Testis (tissue), 3 donors: Measurements from ENCODE around the gene TENT4B. TPM values are rescaled to one million over a fixed set of nuclear protein-coding genes. Genes with fewer than 3 reads are reported as not detected.

Experiments
- DNase-seq: peaks from one replicate; pipeline ENCODE4 v3.0.0-alpha.2; 2019
- H3K27ac ChIP-seq, 2 donors: fragments of 200-600 bp; sonication (generic); one replicate each; pipeline ENCODE4 v1.5.1; 2019
- H3K27me3 ChIP-seq: fragments of 200-600 bp; sonication (generic); one replicate; pipeline ENCODE4 v1.5.1; 2019
- H3K36me3 ChIP-seq: fragments of 200-600 bp; sonication (generic); one replicate; pipeline ENCODE4 v1.5.1; 2017; ENCODE audit warnings: low read depth; ENCODE audit errors: missing control alignments
- H3K4me1 ChIP-seq: fragments of 200-600 bp; sonication (generic); one replicate; pipeline ENCODE4 v1.5.1; 2019
- H3K4me3 ChIP-seq, 2 donors: fragments of 200-600 bp; sonication (generic); one replicate each; pipeline ENCODE4 v1.5.1; 2017 to 2019
- H3K9me3 ChIP-seq: fragments of 200-600 bp; sonication (generic); one replicate; pipeline ENCODE4 v1.5.1; 2017
- CTCF ChIP-seq, 3 experiments: fragments of 450-650 bp in 2 of 3; fragments of 200-600 bp in 1 of 3; sonication (generic) in 1 of 3; IDR thresholded peaks; one replicate each; pipeline ENCODE4 v1.5.1; 2016 to 2019; ENCODE audit warnings: antibody characterized with exemption in 3 of 3, mild to moderate bottlenecking in 2 of 3, moderate library complexity in 1 of 3
- POLR2A ChIP-seq: fragments of 450-650 bp; IDR thresholded peaks from one replicate; pipeline ENCODE4 v1.6.1; 2017; ENCODE audit warnings: antibody characterized with exemption, mild to moderate bottlenecking, moderate library complexity
- WGBS, 2 donors: methylation state at CpG; one replicate each; pipeline ENCODE4 v1.1.5; 2018; 5-methylcytosine and 5-hydroxymethylcytosine counted together
- intact Hi-C: fragments of 100-400 bp; cut with DNase I; formaldehyde crosslinking; loops from one replicate; pipeline ENCODE4 v1.15.1; 2023; ENCODE audit warnings: low total_unique reads
- polyA plus RNA-seq: library from polyadenylated mRNA; stranded (reverse); fragments of 350-450 nt; fragmentation: Illumina TruSeq; extraction: RNeasy Lipid Tissue Mini Kit (QIAGEN cat#74804); gene quantifications from one replicate; pipeline ENCODE4 v1.2.3, GENCODE V29; 2014; ENCODE audit warnings: low read depth, low replicate concordance; ENCODE audit not compliant: insufficient read depth
- total RNA-seq, 2 donors: library from RNA; depleted of rRNA; stranded (reverse); fragments of >200 nt; gene quantifications; one replicate each; pipeline ENCODE4 v1.2.3, GENCODE V29; 2016

Gene TENT4B
- total and polyA plus RNA-seq, 3 donors from 2014 or later: 27.5 to 56.6 (median 37.6) TPM

- Histone ChIP-seq H3K4me1 (peaks cover 21% of the 10 kb centered on the region), H3K4me3 (no peak overlapping the region), H3K36me3 (no peaks in the 10 kb centered on the region), H3K27me3 (no peaks in the 10 kb centered on the region), H3K27ac (no peak overlapping the region), H3K9me3 (no peaks in the 10 kb centered on the region)
- WGBS, 2 donors: 88 to 92% methylated on average over 9 to 13 of the region's 13 CpGs
- TF ChIP-seq POLR2A (no peak), CTCF (IDR thresholded peaks at IDR 0.05) (no peak)
- intact Hi-C loops: loop anchor here (10.0 kb wide), 1 partner anchor 117 kb away; the partner anchor contains the start of gene BRD7
- DNase-seq: no peak
These were observed 95.0 kb downstream of the TENT4B start for GRCh38 chr16:50247906-50248608.

- no peak for DNase-seq
- Histone ChIP-seq H3K36me3 (no peaks in the 10 kb centered on the region), H3K27me3 (no peaks in the 10 kb centered on the region), H3K9me3 (no peaks in the 10 kb centered on the region), H3K27ac (no peak overlapping the region), H3K4me1 (peaks cover 21% of the 10 kb centered on the region), H3K4me3 (no peak overlapping the region)
- intact Hi-C loops: loop anchor here (10.0 kb wide), 1 partner anchor 116 kb away; the partner anchor contains the start of gene BRD7
- TF ChIP-seq POLR2A: no peak
- no peak for TF ChIP-seq CTCF (IDR thresholded peaks at IDR 0.05)
- WGBS, 2 donors: 91 to 94% methylated on average over 8 of the region's 8 CpGs
These were observed 95.7 kb downstream of the TENT4B start for GRCh38 chr16:50248845-50249244.

- intact Hi-C loops: no loop called here
- H3K9me3 ChIP-seq: no peaks in the 10 kb centered on the region
These were observed 98.4 kb downstream of the TENT4B start for GRCh38 chr16:50251375-50252081.

GRCh38 chr16:50252082-50252611 lies 99.0 kb downstream of the TENT4B start:
- Histone ChIP-seq H3K4me1 (no peaks in the 10 kb centered on the region), H3K9me3 (no peaks in the 10 kb centered on the region), H3K27ac (no peak overlapping the region), H3K36me3 (no peaks in the 10 kb centered on the region), H3K4me3 (no peak overlapping the region), H3K27me3 (no peaks in the 10 kb centered on the region)
- WGBS, 2 donors: 94 to 97% methylated on average over 9 of the region's 9 CpGs
- no peak for TF ChIP-seq POLR2A
- no peak for TF ChIP-seq CTCF (IDR thresholded peaks at IDR 0.05)
- intact Hi-C loops: no loop called here
- no peak for DNase-seq

More at GRCh38 chr16:50251375-50252081, 98.4 kb downstream of the TENT4B start:
- no peak overlapping the region for H3K4me3 ChIP-seq
- 90 to 92% methylated on average over 13 to 15 of the region's 15 CpGs for WGBS, 2 donors
- no peak for DNase-seq
- H3K27ac ChIP-seq: no peak overlapping the region
- H3K27me3 ChIP-seq: no peaks in the 10 kb centered on the region
- no peak for TF ChIP-seq POLR2A
- no peak for TF ChIP-seq CTCF (IDR thresholded peaks at IDR 0.05)
- peaks cover 3% of the 10 kb centered on the region for H3K4me1 ChIP-seq
- no peaks in the 10 kb centered on the region for H3K36me3 ChIP-seq
